Measurements from ENCODE around the gene CDH11.

DNA sequence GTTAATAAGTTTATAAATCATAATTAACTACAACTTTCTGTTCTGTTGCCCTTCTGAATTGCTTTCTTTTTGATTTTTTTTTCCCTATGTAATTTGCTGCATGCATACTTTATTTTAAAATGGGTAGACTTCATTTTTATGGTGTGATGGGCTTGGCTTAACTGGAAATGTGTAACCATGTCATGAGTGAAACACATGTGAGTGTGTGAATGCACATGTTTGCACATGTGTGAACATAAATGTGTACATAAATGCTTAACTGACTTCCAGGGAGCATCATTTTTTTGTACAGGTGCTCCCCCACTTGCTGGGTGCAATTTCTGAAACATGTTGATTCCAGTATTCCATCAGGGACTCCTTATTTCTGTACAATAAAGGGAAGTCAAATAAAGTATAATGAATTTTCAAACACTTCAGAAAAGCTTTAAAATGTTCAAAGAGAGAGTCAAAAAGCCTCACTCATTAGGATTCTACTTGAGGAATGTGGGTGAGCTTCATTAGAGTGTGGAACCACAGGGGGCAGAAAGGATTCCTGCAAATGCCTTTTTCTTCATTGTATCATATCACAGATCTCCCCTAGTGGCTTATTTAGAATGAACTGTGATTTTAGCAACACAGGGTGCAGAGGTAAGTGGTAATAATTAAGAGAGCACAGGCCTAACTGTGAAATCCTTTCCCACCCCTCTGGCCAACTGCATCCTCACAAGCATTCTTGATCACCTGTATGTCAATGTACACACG lies 31.7 kb upstream of the CDH11 start:
- TF ChIP-seq, protein P1, sequence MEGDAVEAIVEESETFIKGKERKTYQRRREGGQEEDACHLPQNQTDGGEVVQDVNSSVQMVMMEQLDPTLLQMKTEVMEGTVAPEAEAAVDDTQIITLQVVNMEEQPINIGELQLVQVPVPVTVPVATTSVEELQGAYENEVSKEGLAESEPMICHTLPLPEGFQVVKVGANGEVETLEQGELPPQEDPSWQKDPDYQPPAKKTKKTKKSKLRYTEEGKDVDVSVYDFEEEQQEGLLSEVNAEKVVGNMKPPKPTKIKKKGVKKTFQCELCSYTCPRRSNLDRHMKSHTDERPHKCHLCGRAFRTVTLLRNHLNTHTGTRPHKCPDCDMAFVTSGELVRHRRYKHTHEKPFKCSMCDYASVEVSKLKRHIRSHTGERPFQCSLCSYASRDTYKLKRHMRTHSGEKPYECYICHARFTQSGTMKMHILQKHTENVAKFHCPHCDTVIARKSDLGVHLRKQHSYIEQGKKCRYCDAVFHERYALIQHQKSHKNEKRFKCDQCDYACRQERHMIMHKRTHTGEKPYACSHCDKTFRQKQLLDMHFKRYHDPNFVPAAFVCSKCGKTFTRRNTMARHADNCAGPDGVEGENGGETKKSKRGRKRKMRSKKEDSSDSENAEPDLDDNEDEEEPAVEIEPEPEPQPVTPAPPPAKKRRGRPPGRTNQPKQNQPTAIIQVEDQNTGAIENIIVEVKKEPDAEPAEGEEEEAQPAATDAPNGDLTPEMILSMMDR (conservative IDR thresholded peaks at IDR 0.05; ENCODE audit: low read depth in 2 of 2): no peak
- TF ChIP-seq EZH2 (IDR thresholded peaks at IDR 0.05; ENCODE audit: low read depth, unreplicated experiment): no peak
- no peak for TF ChIP-seq POLR2AphosphoS5 (IDR thresholded peaks at IDR 0.05; ENCODE audit: low read depth)
- TF ChIP-seq STAT1 (IDR thresholded peaks at IDR 0.05; ENCODE audit: unreplicated experiment): no peak
- TF ChIP-seq, protein P2, sequence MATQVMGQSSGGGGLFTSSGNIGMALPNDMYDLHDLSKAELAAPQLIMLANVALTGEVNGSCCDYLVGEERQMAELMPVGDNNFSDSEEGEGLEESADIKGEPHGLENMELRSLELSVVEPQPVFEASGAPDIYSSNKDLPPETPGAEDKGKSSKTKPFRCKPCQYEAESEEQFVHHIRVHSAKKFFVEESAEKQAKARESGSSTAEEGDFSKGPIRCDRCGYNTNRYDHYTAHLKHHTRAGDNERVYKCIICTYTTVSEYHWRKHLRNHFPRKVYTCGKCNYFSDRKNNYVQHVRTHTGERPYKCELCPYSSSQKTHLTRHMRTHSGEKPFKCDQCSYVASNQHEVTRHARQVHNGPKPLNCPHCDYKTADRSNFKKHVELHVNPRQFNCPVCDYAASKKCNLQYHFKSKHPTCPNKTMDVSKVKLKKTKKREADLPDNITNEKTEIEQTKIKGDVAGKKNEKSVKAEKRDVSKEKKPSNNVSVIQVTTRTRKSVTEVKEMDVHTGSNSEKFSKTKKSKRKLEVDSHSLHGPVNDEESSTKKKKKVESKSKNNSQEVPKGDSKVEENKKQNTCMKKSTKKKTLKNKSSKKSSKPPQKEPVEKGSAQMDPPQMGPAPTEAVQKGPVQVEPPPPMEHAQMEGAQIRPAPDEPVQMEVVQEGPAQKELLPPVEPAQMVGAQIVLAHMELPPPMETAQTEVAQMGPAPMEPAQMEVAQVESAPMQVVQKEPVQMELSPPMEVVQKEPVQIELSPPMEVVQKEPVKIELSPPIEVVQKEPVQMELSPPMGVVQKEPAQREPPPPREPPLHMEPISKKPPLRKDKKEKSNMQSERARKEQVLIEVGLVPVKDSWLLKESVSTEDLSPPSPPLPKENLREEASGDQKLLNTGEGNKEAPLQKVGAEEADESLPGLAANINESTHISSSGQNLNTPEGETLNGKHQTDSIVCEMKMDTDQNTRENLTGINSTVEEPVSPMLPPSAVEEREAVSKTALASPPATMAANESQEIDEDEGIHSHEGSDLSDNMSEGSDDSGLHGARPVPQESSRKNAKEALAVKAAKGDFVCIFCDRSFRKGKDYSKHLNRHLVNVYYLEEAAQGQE (IDR thresholded peaks at IDR 0.05; ENCODE audit: unreplicated experiment): no peak
- no peak for TF ChIP-seq JUNB (IDR thresholded peaks at IDR 0.05; ENCODE audit: unreplicated experiment)
- TF ChIP-seq EZH2phosphoT487 (IDR thresholded peaks at IDR 0.05; ENCODE audit: unreplicated experiment): no peak
- no peak for TF ChIP-seq ZNF114 (CRISPR knock-in tag; IDR thresholded peaks at IDR 0.05)
- TF ChIP-seq, protein P3, sequence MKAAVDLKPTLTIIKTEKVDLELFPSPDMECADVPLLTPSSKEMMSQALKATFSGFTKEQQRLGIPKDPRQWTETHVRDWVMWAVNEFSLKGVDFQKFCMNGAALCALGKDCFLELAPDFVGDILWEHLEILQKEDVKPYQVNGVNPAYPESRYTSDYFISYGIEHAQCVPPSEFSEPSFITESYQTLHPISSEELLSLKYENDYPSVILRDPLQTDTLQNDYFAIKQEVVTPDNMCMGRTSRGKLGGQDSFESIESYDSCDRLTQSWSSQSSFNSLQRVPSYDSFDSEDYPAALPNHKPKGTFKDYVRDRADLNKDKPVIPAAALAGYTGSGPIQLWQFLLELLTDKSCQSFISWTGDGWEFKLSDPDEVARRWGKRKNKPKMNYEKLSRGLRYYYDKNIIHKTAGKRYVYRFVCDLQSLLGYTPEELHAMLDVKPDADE (IDR thresholded peaks at IDR 0.05): no peak
- no peak for TF ChIP-seq CREB1 (CRISPR knock-in tag; IDR thresholded peaks at IDR 0.05; ENCODE audit: low read depth)
